Measurements from ENCODE around the gene USP6NL.

The USP6NL gene

GRCh38 chr10:11588873-11589574, 22.4 kb downstream of the USP6NL start:
- no peak for DNase-seq

GRCh38 chr10:11587722-11588259, 23.7 kb downstream of the USP6NL start:
- no peak for DNase-seq

GRCh38 chr10:11586170-11586569, 25.3 kb downstream of the USP6NL start:
- DNase-seq, result no peak

GRCh38 chr10:11581213-11581612, 30.2 kb downstream of the USP6NL start:
- no peak for DNase-seq

GRCh38 chr10:11579885-11580284, 31.6 kb downstream of the USP6NL start:
- no peak for DNase-seq

GRCh38 chr10:11578802-11579255, 32.6 kb downstream of the USP6NL start:
- no peak for DNase-seq

- no peak for DNase-seq
Observed at GRCh38 chr10:11576092-11576809, 35.2 kb downstream of the USP6NL start.

- no peak for DNase-seq
Observed at GRCh38 chr10:11573497-11573896, 38.0 kb downstream of the USP6NL start.

GRCh38 chr10:11570751-11571150, 40.7 kb downstream of the USP6NL start:
- no peak for DNase-seq

GRCh38 chr10:11569471-11569870, 42.0 kb downstream of the USP6NL start:
- DNase-seq, result no peak

- DNase-seq, result no peak
Observed at GRCh38 chr10:11568578-11568977, 42.9 kb downstream of the USP6NL start.

GRCh38 chr10:11564741-11565140, 46.7 kb downstream of the USP6NL start:
- DNase-seq, result no peak

- no peak for DNase-seq
Observed at GRCh38 chr10:11563936-11564335, 47.5 kb downstream of the USP6NL start.

- no peak for DNase-seq
Observed at GRCh38 chr10:11562888-11563287, 48.6 kb downstream of the USP6NL start.

GRCh38 chr10:11560076-11560709, 51.3 kb downstream of the USP6NL start:
- DNase-seq, result no peak

- no peak for DNase-seq
Observed at GRCh38 chr10:11557967-11558366, 53.5 kb downstream of the USP6NL start.

GRCh38 chr10:11557513-11557912, 53.9 kb downstream of the USP6NL start:
- no peak for DNase-seq

- DNase-seq, result no peak
Observed at GRCh38 chr10:11555556-11555955, 55.9 kb downstream of the USP6NL start.

GRCh38 chr10:11553773-11554381, 57.6 kb downstream of the USP6NL start:
- no peak for DNase-seq

GRCh38 chr10:11551916-11552602, 59.4 kb downstream of the USP6NL start:
- DNase-seq, result no peak

GRCh38 chr10:11551104-11551503, 60.3 kb downstream of the USP6NL start:
- DNase-seq, result no peak

- no peak for DNase-seq
Observed at GRCh38 chr10:11548768-11549099, 62.7 kb downstream of the USP6NL start.
